H9 (cell line): ENCODE measurements around the gene ROBO4. TPM values are rescaled to one million over a fixed set of nuclear protein-coding genes. Genes with fewer than 3 reads are reported as not detected.
A peak's percentile ranks its signal among the peaks of the same experiment; 100 is the strongest.

Source experiments
- DNase-seq: peaks from one replicate; pipeline ENCODE4 v3.0.0-alpha.2; 2017
- H2AFZ ChIP-seq: one replicate; pipeline ENCODE4 v1.6.1; 2013; ENCODE audit warnings: mild to moderate bottlenecking, low read length, control low read depth, moderate library complexity
- H2AK5ac ChIP-seq: 2 replicates; pipeline ENCODE4 v1.6.1; 2013; ENCODE audit warnings: low read length, control low read depth, mixed read lengths; ENCODE audit not compliant: insufficient read length
- H2BK120ac ChIP-seq: one replicate; pipeline ENCODE4 v1.6.1; 2013; ENCODE audit warnings: low read depth, mild to moderate bottlenecking, low read length, control low read depth, inconsistent platforms; ENCODE audit not compliant: poor library complexity, severe bottlenecking
- H2BK12ac ChIP-seq: 2 replicates; pipeline ENCODE4 v1.6.1; 2013; ENCODE audit warnings: low read length, control low read depth, mixed read lengths, low read depth; ENCODE audit not compliant: insufficient read length
- H2BK15ac ChIP-seq: 2 replicates; pipeline ENCODE4 v1.6.1; 2013; ENCODE audit warnings: low read depth, low read length, control low read depth
- H2BK20ac ChIP-seq: one replicate; pipeline ENCODE4 v1.6.1; 2013; ENCODE audit warnings: low read depth, mild to moderate bottlenecking, low read length, control low read depth, inconsistent platforms; ENCODE audit not compliant: poor library complexity, severe bottlenecking
- H2BK5ac ChIP-seq: 2 replicates; pipeline ENCODE4 v1.6.1; 2013; ENCODE audit warnings: low read length, control low read depth, mixed read lengths; ENCODE audit not compliant: insufficient read length
- H3K14ac ChIP-seq: 2 replicates; pipeline ENCODE4 v1.6.1; 2013; ENCODE audit warnings: low read length, control low read depth; ENCODE audit not compliant: insufficient read depth
- H3K18ac ChIP-seq: 2 replicates; pipeline ENCODE4 v1.6.1; 2013; ENCODE audit warnings: low read depth, mild to moderate bottlenecking, mixed read lengths, low read length, control low read depth; ENCODE audit not compliant: insufficient read length
- H3K23ac ChIP-seq: 2 replicates; pipeline ENCODE4 v1.6.1; 2013; ENCODE audit warnings: low read length, control low read depth, mixed read lengths, low read depth; ENCODE audit not compliant: insufficient read length
- H3K23me2 ChIP-seq: 2 replicates; pipeline ENCODE4 v1.6.1; 2013; ENCODE audit warnings: low read depth, mild to moderate bottlenecking, mixed read lengths, low read length, control low read depth; ENCODE audit not compliant: insufficient read length, poor library complexity, severe bottlenecking
- H3K27ac ChIP-seq: 2 replicates; pipeline ENCODE4 v1.5.1; 2013; ENCODE audit warnings: low read length, control low read depth, mixed read lengths, low read depth; ENCODE audit not compliant: insufficient read length
- H3K27me3 ChIP-seq: 2 replicates; pipeline ENCODE4 v1.6.1; 2013; ENCODE audit warnings: low read length, control low read depth, inconsistent platforms; ENCODE audit not compliant: insufficient read depth
- H3K4ac ChIP-seq: 2 replicates; pipeline ENCODE4 v1.6.1; 2013; ENCODE audit warnings: low read depth, mild to moderate bottlenecking, control low read depth, inconsistent platforms, low read length, moderate library complexity
- H3K4me1 ChIP-seq: 2 replicates; pipeline ENCODE4 v1.6.1; 2013; ENCODE audit warnings: low read length, control low read depth, inconsistent platforms; ENCODE audit not compliant: insufficient read depth
- H3K4me2 ChIP-seq: 2 replicates; pipeline ENCODE4 v1.6.1; 2013; ENCODE audit warnings: low read length, control low read depth, mixed read lengths; ENCODE audit not compliant: insufficient read length, insufficient read depth
- H3K56ac ChIP-seq: 2 replicates; pipeline ENCODE4 v1.6.1; 2013; ENCODE audit warnings: low read depth, mild to moderate bottlenecking, mixed read lengths, low read length, control low read depth; ENCODE audit not compliant: insufficient read length
- H3K79me1 ChIP-seq: 2 replicates; pipeline ENCODE4 v1.6.1; 2013; ENCODE audit warnings: low read depth, mild to moderate bottlenecking, moderate library complexity, low read length, control low read depth, inconsistent platforms; ENCODE audit not compliant: insufficient read depth, poor library complexity, severe bottlenecking
- H3K79me2 ChIP-seq: 2 replicates; pipeline ENCODE4 v1.6.1; 2013; ENCODE audit warnings: low read length, control low read depth, inconsistent platforms; ENCODE audit not compliant: insufficient read depth
- H3K9ac ChIP-seq: 2 replicates; pipeline ENCODE4 v1.6.1; 2013; ENCODE audit warnings: low read length, control low read depth, mixed read lengths; ENCODE audit not compliant: insufficient read length; ENCODE audit errors: extremely low read depth
- H3K9me3 ChIP-seq: one replicate; pipeline ENCODE4 v1.6.1; 2013; ENCODE audit warnings: low read depth, low read length, inconsistent platforms; ENCODE audit not compliant: control insufficient read depth
- H3T11ph ChIP-seq: one replicate; pipeline ENCODE4 v1.6.1; 2013; ENCODE audit warnings: mild to moderate bottlenecking, low read length, control low read depth, inconsistent platforms
- H4K20me1 ChIP-seq: one replicate; pipeline ENCODE4 v1.6.1; 2013; ENCODE audit not compliant: control insufficient read depth, insufficient read length, insufficient read depth
- H4K5ac ChIP-seq: 2 replicates; pipeline ENCODE4 v1.6.1; 2013; ENCODE audit warnings: low read depth, mild to moderate bottlenecking, mixed read lengths, low read length, control low read depth; ENCODE audit not compliant: insufficient read length
- H4K8ac ChIP-seq: replicated peaks from 2 replicates; pipeline ENCODE4 v1.6.1; 2013; ENCODE audit warnings: low read length, control low read depth, mixed read lengths, low read depth; ENCODE audit not compliant: insufficient read length
- H4K91ac ChIP-seq: 2 replicates; pipeline ENCODE4 v1.6.1; 2013; ENCODE audit warnings: low read depth, mild to moderate bottlenecking, moderate library complexity, mixed read lengths, low read length, control low read depth; ENCODE audit not compliant: insufficient read length
- H3K27ac Mint-ChIP-seq, 3 experiments: 2 replicates in 2 of 3; 3 replicates in 1 of 3; pipeline ENCODE4 v1.8.0; 2020 to 2021; ENCODE audit warnings: mixed read lengths in 3 of 3, mild to moderate bottlenecking in 1 of 3, moderate library complexity in 1 of 3
- H3K27me3 Mint-ChIP-seq: 2 replicates; pipeline ENCODE4 v1.8.0; 2021; ENCODE audit warnings: low read depth, mild to moderate bottlenecking, moderate library complexity, mixed read lengths
- H3K36me3 Mint-ChIP-seq, 3 experiments: 2 replicates in 2 of 3; 3 replicates in 1 of 3; pipeline ENCODE4 v1.8.0; 2020 to 2021; ENCODE audit warnings: low read depth in 3 of 3, mixed read lengths in 3 of 3; ENCODE audit not compliant: insufficient read depth in 1 of 3
- H3K4me1 Mint-ChIP-seq, 2 experiments: 2 replicates each; pipeline ENCODE4 v1.8.0; 2020; ENCODE audit warnings: mixed read lengths in 2 of 2
- H3K4me3 Mint-ChIP-seq, 2 experiments: 2 replicates in 1 of 2; 3 replicates in 1 of 2; pipeline ENCODE4 v1.8.0; 2020 to 2021; ENCODE audit warnings: mild to moderate bottlenecking in 2 of 2, mixed read lengths in 2 of 2, moderate library complexity in 1 of 2
- H3K9me3 Mint-ChIP-seq, 2 experiments: 2 replicates in 1 of 2; 3 replicates in 1 of 2; pipeline ENCODE4 v1.8.0; 2020; ENCODE audit warnings: mild to moderate bottlenecking in 2 of 2, mixed read lengths in 2 of 2, moderate library complexity in 1 of 2
- CTCF ChIP-seq: fragments of 200-600 bp; sonication (generic); conservative IDR thresholded peaks from 3 replicates; pipeline ENCODE4 v1.8.0; 2021; ENCODE audit warnings: antibody characterized with exemption, mild to moderate bottlenecking
- WGBS: extraction: QIAGEN DNeasy Blood & Tissue Kit; methylation state at CpG from one replicate; pipeline ENCODE4 v1.1.7; 2013; ENCODE audit warnings: missing lambda C conversion rate, low lambda C conversion rate, mixed read lengths; ENCODE audit not compliant: insufficient read length; ENCODE audit errors: extremely low coverage; 5-methylcytosine and 5-hydroxymethylcytosine counted together
- total RNA-seq: library from RNA; stranded (reverse); gene quantifications from 2 replicates; pipeline ENCODE4 v1.2.1, GENCODE V29; 2021

ROBO4 gene
- total RNA-seq, 1 experiment from 2014 or later = not detected

DNA sequence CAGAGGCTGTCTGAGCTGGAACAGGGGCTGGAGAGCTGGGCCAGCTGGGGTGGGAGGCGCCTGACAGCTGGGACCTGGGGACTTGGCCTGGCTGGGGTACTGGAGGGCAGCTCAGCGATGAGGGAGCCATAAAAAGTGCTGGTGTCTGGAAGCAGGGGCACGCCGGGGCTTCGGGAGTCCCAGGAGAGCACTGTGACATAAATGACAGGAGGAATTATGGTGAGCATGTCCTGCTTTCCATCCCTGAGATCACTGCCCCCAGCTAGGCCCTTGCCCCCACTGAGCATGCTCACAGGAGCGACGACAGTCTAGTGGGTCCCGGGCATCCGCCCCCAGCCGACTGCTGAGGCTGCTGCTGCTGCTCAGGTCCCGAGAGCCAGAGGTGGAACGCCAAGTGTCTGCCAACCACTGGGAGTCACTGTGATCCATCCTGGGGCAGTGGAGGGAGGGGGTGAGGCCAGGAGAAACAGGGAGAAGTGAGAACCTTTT is 6.2 kb downstream of the ROBO4 start:
- H3K4me2 ChIP-seq = no peak overlapping the region
- DNase-seq = peak; percentile 77
- H2AK5ac ChIP-seq = no peak overlapping the region
- Mint-ChIP-seq H3K9me3 (no peaks in the 10 kb centered on the region), H3K27me3 (peaks cover 29% of the 10 kb centered on the region), H3K4me1 (no peaks in the 10 kb centered on the region), H3K4me3 (no peak overlapping the region), H3K27ac (no peak overlapping the region), H3K36me3 (no peaks in the 10 kb centered on the region)
- no peak overlapping the region for H3K27ac ChIP-seq
- no peak overlapping the region for H3T11ph ChIP-seq
- H4K20me1 ChIP-seq = no peaks in the 10 kb centered on the region
- H3K23me2 ChIP-seq = no peaks in the 10 kb centered on the region
- no peak overlapping the region for H2AFZ ChIP-seq
- no peak overlapping the region for H3K4ac ChIP-seq
- WGBS = no CpG with 5 or more reads among the region's 12 CpGs
- no peak overlapping the region for H3K56ac ChIP-seq
- H2BK20ac ChIP-seq = no peak overlapping the region
- H2BK12ac ChIP-seq = no peak overlapping the region
- H3K14ac ChIP-seq = no peak overlapping the region; the same call in 1 of the 2 replicates
- TF ChIP-seq CTCF = peak; percentile 32; the same call in 1 of the 3 replicates
- no peak overlapping the region for H4K91ac ChIP-seq
- no peak overlapping the region for H3K9ac ChIP-seq
- no peak overlapping the region for H3K23ac ChIP-seq
- no peak overlapping the region for H2BK120ac ChIP-seq
- no peak overlapping the region for H4K8ac ChIP-seq
- H3K79me1 ChIP-seq = no peaks in the 10 kb centered on the region
- H3K27me3 ChIP-seq = no peaks in the 10 kb centered on the region; the same call in 1 of the 2 replicates
- no peak overlapping the region for H2BK5ac ChIP-seq
- no peaks in the 10 kb centered on the region for H3K79me2 ChIP-seq
- H2BK15ac ChIP-seq = no peak overlapping the region
- no peak overlapping the region for H4K5ac ChIP-seq
- H3K9me3 ChIP-seq = no peaks in the 10 kb centered on the region
- no peak overlapping the region for H3K18ac ChIP-seq
- no peaks in the 10 kb centered on the region for H3K4me1 ChIP-seq
